Anterior cingulate cortex (tissue), 58 donors: ENCODE measurements around the gene GPR17.
A peak's percentile ranks its signal among the peaks of the same experiment; 100 is the strongest.

Experiments
- DNase-seq, 58 donors: peaks; one replicate each; lab custom pipeline; 2025; lab: John Stamatoyannopoulos, UW

The GPR17 gene

GRCh38 chr2:127638361-127639110 is 7.4 kb upstream of the GPR17 start:
- DNase-seq: no peak

DNA sequence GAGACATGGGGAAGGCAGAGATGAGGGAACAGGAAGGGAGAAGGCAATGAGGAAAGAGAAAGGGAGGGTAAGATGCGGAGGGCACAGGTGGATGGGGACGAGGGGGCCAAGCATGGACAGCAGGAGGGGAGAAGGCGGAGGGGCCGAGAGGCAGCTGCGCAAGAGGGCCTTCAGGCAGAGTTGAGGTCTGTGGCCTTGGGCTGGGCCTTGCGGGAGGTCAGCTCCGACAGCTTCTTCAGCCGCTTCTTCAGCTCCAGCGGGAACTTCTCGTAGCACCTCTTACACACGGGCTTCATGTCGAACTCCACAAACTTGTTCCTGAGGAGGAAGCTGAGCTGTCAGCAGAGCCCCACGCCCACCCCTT is 6.9 kb upstream of the GPR17 start:
- no peak for DNase-seq

DNA sequence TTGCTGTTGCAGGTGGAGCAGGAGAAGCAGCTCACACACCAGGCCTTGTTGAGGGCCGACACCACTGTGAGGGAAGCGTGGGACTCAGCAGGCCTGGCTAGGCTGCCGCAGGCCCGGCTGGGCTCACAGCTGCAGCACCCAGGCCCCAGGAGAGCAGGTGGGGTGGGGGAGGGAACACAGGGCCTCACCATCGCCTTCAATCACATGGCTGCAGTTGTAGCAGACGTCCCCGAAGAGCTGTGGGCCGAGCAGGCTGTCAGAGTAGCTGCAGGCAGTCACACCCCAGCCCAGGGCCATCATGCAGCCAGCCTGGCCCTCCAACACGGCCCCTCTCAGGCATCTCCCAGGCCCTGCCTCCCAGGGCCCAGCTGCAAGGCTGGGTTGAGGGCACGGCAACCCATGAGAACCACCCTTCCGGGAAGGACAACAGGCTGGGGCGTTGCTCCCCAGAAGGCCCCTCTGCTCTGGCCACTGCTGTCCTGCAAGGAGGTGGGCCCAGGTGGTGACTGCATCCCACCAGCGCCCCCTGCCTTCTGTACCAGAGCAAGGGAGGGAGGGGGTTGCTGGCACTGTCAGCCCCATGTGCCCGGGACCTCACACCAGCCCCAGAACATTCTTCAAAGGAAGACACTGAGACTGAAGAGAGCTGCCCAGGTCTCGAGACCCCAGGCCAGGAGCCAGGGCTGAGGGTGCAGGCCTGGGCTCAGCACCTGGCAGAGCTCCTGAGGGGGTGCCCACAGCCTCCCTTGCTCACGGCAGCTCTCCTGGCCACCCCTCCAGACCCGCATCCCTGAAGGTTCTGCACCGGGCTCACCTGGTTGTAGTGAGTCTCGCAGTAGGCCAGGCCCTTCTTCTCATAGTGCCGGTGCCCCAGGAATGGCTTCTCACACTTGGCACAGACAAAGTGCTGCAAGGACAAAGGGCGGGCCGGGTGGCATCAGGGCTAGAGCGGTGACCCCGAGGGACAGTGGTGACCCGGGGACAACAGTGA is 5.6 kb upstream of the GPR17 start:
- DNase-seq: peak in 5 of 58 donors; percentile 15 to 51 (median 22)

- DNase-seq: no peak
Measured at GRCh38 chr2:127641133-127641532, 4.8 kb upstream of the GPR17 start.

- DNase-seq: no peak
Measured at GRCh38 chr2:127641846-127642507, 4.0 kb upstream of the GPR17 start.

DNA sequence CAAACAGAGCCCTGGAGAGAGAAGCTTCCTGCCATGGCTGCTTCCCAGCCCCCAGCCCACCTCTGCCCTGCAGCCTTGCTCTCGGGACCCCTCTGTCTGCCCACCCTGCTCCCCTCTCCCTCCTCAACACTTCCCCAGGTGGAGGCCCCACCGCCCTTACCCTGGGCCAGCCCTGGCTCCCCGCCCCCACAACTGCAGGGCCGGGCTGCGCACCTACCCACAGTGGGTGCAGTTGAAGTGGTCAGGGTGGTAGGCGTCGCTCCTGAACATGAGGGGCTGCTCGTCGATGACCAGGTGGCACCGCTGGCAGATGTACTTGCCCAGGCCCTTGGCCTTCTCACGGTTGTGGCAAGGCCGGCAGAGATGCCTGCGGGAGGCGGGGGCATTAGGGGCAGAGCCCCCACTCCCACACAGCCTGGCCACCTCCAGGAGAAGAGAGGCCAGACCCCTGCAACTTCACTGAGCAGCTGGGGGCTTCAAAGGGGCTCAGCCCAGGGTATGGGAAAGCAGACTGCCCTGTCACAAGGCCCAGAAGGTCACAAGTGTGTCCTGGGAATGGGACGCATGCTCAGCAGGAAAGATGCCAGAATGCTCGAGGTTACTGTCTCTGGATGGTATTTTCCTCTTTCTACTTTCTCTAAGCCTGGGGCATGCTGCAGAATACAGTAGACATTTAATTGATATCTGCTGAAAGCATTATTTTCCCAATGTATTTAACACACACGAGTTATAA is 3.1 kb upstream of the GPR17 start:
- no peak for DNase-seq

DNA sequence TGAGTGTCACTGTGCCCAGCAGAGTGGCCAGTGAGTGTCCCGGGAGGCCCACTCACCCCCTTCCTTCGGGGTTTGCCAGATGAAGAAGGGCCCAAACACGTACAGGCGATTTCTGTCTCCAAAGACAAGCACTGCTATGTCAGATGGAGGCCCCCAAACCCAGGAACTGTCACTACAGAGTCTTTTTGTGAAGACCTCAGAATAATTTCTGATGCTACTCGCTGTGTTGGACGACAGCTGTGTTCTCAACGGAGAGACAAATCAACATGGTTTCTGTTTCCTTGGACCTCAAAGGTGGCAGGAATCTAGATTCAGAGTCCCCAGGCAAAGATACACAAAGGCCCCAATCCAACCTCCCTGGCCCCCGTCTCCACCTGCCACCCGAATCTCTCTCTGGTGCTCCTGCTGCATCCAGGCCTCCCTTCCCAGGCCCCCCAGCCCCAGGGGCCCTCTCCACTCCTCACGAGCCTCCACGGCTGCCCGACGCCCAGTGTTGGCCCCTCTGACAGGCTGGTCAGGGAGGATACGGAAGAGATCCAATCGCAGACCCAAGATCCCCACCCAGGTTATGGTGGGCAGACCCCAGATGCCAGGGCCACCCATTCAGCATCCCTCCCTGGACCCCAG is 2.4 kb upstream of the GPR17 start:
- peak in 4 of 58 donors; percentile 17 to 55 (median 36) for DNase-seq

DNA sequence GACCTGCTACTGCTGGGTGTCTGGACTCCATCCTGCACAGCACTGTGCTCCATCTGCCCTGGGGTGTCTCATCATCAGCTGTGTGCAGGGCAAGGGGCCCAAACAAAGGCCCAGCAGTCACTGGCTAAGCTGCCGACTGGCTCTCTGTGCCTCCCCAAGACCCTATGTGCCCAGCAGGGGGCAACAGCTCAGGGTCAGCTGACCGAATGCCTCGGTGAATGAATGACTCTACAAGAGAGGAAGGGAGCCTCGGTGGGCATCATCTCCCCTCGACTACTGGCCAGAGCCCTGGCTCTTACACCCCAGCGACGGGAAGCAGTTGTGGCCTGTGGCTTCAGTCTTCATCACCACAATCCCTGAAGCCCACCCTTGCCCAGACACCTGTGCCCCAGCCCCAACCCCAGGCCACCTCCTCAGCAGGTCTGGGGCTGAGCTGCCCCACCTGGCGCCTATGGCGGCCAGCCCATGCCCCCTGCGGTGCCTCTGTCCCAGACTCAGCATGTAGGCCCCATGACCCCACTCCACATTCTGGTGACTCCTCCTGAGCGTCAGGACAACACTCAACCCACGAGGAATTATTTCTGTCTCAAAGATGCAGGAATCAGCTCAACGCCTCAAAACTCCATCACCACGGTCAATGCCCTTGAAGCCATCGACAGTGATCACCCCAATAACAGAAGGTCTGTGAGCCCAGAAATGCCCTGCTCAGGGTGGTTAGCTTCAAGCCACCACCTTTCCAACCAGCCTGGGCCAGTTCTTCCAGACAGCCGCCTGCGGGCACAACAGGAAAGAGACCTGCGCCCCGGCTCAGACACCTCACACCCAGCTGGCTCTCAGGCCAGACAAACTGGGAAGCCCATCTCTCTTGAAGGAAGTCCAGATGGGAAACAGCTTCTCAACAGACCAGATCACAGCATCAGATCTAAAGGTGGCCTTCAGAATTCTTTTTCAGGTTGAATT is 1.6 kb upstream of the GPR17 start:
- DNase-seq: no peak

DNA sequence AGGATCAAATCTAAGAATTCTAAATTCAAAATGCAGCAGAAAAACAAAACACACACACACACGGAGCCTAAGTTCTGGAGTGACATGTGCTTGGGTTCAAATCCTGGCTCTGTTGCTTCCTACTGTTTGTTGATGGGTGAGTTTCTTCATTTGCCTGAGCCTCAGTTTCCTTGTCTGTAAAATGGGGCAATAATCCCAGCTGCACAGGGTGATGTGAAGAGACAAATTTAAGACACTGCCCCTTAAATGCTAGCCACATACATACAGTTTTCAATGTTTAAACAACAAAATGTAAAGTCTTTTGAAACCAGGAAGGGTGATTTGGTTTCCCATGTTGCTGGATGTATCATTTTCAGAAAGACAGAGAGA is 943 bp upstream of the GPR17 start:
- no peak for DNase-seq

- no peak for DNase-seq
Measured at GRCh38 chr2:127646487-127647241, 711 bp downstream of the GPR17 start.

- DNase-seq: peak in 2 of 58 donors; percentile 23 to 72
Measured at GRCh38 chr2:127647242-127648190, 1.6 kb downstream of the GPR17 start.

GRCh38 chr2:127648321-127648720 is 2.4 kb downstream of the GPR17 start:
- DNase-seq: no peak

- peak in 10 of 58 donors; percentile 10 to 45 (median 30) for DNase-seq
Measured at GRCh38 chr2:127649100-127649611, 3.2 kb downstream of the GPR17 start.

DNA sequence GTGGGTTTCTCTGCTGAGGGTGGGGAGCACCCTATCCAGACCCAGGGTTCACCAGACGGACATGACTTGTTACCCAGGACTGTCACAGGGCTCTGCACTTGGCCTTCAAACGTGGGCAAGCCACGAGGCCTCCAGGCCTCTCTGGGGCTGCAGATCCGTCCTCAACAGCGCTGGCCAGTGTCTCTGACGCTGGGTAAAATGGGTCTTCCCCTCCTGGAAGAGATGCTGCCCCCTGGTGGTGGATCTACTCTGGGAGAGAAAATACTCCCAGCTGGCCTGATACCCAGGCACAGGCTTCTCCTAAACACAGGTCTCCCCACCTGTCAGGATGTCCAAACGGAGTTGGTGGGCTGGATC is 3.7 kb downstream of the GPR17 start:
- peak in 53 of 58 donors; percentile 11 to 84 (median 65) for DNase-seq

DNA sequence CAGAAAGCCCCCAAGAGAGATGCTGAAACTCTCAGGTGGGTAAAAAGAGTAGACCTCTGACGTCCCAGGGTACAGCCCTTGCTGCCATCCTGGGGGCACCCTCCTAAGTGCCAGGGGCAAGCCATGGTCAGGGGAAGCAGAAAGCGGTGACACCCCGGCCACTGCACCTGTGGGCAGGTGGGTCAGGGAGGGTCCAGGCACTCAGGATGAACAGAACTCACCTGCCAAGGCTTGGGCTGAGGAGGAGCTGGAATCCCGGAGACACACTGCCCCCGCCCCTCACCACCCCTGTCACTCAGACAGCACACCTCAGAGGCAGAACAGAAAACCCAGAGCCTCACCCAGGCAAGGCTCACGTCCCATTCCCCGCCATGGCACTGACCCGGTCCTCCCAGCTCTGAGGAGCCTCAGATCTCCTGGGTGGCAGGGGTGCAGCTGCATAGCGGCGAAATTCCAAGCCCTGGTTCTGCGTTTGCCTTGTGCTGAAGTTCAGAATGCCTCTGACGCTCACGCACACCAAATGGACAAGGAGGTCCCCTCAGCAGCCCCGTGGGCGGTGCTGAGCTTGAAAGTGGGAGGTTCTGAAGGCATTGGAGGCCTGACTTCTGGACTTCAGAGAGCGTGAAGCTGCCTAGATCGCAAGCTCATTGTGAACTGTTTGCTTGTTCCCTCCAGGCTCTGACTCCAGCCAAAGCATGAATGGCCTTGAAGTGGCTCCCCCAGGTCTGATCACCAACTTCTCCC is 4.3 kb downstream of the GPR17 start:
- no peak for DNase-seq
